Activated naive CD4-positive, alpha-beta T cell treated with anti-CD3 and anti-CD28 coated beads for 36 hours (primary cell): Measurements from ENCODE around the gene ATXN1. TPM values are rescaled to one million over a fixed set of nuclear protein-coding genes. Genes with fewer than 3 reads are reported as not detected.

ENCODE experiments used
- CTCF ChIA-PET: fragments of 350-600 bp; sonication (Branson Sonifier 250); formaldehyde crosslinking; loops from one replicate; lab custom pipeline; 2021; ENCODE audit warnings: antibody characterized with exemption; lab: Charles Lee
- DNase-seq: peaks from one replicate; pipeline ENCODE4 v3.0.0-alpha.2; 2020
- H3K27ac Mint-ChIP-seq: one replicate; pipeline ENCODE4 v1.8.0; 2021; ENCODE audit warnings: mild to moderate bottlenecking, mixed read lengths
- H3K27me3 Mint-ChIP-seq: one replicate; pipeline ENCODE4 v1.8.0; 2021; ENCODE audit warnings: low read depth, mixed read lengths
- H3K36me3 Mint-ChIP-seq: one replicate; pipeline ENCODE4 v1.8.0; 2021; ENCODE audit warnings: low read depth, mixed read lengths
- H3K4me1 Mint-ChIP-seq: one replicate; pipeline ENCODE4 v1.8.0; 2021; ENCODE audit warnings: low read depth, mixed read lengths
- H3K4me3 Mint-ChIP-seq: one replicate; pipeline ENCODE4 v1.8.0; 2021; ENCODE audit warnings: mild to moderate bottlenecking, moderate library complexity, mixed read lengths
- H3K9me3 Mint-ChIP-seq: one replicate; pipeline ENCODE4 v1.8.0; 2021; ENCODE audit warnings: mixed read lengths
- intact Hi-C: fragments of 100-400 bp; cut with micrococcal nuclease; formaldehyde crosslinking; loops from one replicate; pipeline ENCODE4 v1.15.1; 2023
- total RNA-seq, 2 experiments: library from RNA; stranded (reverse); gene quantifications; one replicate each; pipeline ENCODE4 v1.2.3, GENCODE V29; 2021

ATXN1 gene
- total RNA-seq, 2 experiments from 2014 or later = 9.4 to 12.7 TPM

- Mint-ChIP-seq H3K36me3 (peaks cover 3% of the 10 kb centered on the region), H3K27ac (no peak overlapping the region), H3K4me1 (peaks cover 16% of the 10 kb centered on the region), H3K4me3 (no peak overlapping the region), H3K9me3 (no peaks in the 10 kb centered on the region), H3K27me3 (no peaks in the 10 kb centered on the region)
- CTCF ChIA-PET = no interaction called here
- DNase-seq = no peak
- intact Hi-C loops = no loop called here
These were observed 24.1 kb downstream of the ATXN1 start for GRCh38 chr6:16736856-16737775.

GRCh38 chr6:16735014-16735413, 26.2 kb downstream of the ATXN1 start:
- no peak overlapping the region for H3K27ac Mint-ChIP-seq
- intact Hi-C loops = no loop called here
- CTCF ChIA-PET = interaction anchor here (0.7 kb wide), 1 partner anchor 79 kb away, joined by 3 read pairs; no protein-coding TSS in a partner anchor
- no peak for DNase-seq
- H3K27me3 Mint-ChIP-seq = no peaks in the 10 kb centered on the region
- H3K4me3 Mint-ChIP-seq = no peak overlapping the region
- H3K36me3 Mint-ChIP-seq = peaks cover 3% of the 10 kb centered on the region
- peaks cover 25% of the 10 kb centered on the region for H3K4me1 Mint-ChIP-seq
- H3K9me3 Mint-ChIP-seq = no peaks in the 10 kb centered on the region

GRCh38 chr6:16733085-16733484, 28.2 kb downstream of the ATXN1 start:
- intact Hi-C loops = no loop called here
- H3K4me1 Mint-ChIP-seq = peaks cover 35% of the 10 kb centered on the region
- CTCF ChIA-PET = interaction anchor here (0.6 to 1.5 kb wide), 5 partner anchors 16 to 406 kb away, joined by 3 to 4 read pairs (median 4); no protein-coding TSS in a partner anchor
- H3K27me3 Mint-ChIP-seq = no peaks in the 10 kb centered on the region
- no peak overlapping the region for H3K27ac Mint-ChIP-seq
- DNase-seq = no peak
- no peaks in the 10 kb centered on the region for H3K9me3 Mint-ChIP-seq
- no peaks in the 10 kb centered on the region for H3K36me3 Mint-ChIP-seq
- no peak overlapping the region for H3K4me3 Mint-ChIP-seq

GRCh38 chr6:16731478-16732051, 29.7 kb downstream of the ATXN1 start:
- Mint-ChIP-seq H3K9me3 (no peaks in the 10 kb centered on the region), H3K36me3 (no peaks in the 10 kb centered on the region)

GRCh38 chr6:16730738-16731477, 30.4 kb downstream of the ATXN1 start:
- Mint-ChIP-seq H3K4me1 (peaks cover 41% of the 10 kb centered on the region), H3K36me3 (no peaks in the 10 kb centered on the region), H3K9me3 (no peaks in the 10 kb centered on the region), H3K27me3 (no peaks in the 10 kb centered on the region), H3K4me3 (no peak overlapping the region), H3K27ac (no peak overlapping the region)
- intact Hi-C loops = loop anchor here (2.0 kb wide), 2 partner anchors 18 to 28 kb away; no protein-coding TSS in a partner anchor
- CTCF ChIA-PET = interaction anchor here (0.6 to 1.3 kb wide), 5 partner anchors 15 to 612 kb away, joined by 3 to 5 read pairs (median 3); no protein-coding TSS in a partner anchor
- DNase-seq = no peak

More at GRCh38 chr6:16731478-16732051, 29.7 kb downstream of the ATXN1 start:
- Mint-ChIP-seq H3K27me3 (no peaks in the 10 kb centered on the region), H3K4me1 (peaks cover 35% of the 10 kb centered on the region), H3K27ac (no peak overlapping the region), H3K4me3 (no peak overlapping the region)
- CTCF ChIA-PET = interaction anchor here (0.6 to 1.5 kb wide), 9 partner anchors 15 to 611 kb away, joined by 3 to 5 read pairs (median 3); no protein-coding TSS in a partner anchor
- peak; percentile 40 for DNase-seq
- intact Hi-C loops = loop anchor here (2.0 kb wide), 2 partner anchors 19 to 27 kb away; no protein-coding TSS in a partner anchor

- Mint-ChIP-seq H3K9me3 (no peaks in the 10 kb centered on the region), H3K4me1 (peaks cover 52% of the 10 kb centered on the region), H3K36me3 (no peaks in the 10 kb centered on the region), H3K27me3 (no peaks in the 10 kb centered on the region), H3K4me3 (no peak overlapping the region), H3K27ac (no peak overlapping the region)
- intact Hi-C loops = loop anchor here (2.0 kb wide), 2 partner anchors 17 to 29 kb away; no protein-coding TSS in a partner anchor
- CTCF ChIA-PET = interaction anchor here (1.0 kb wide), 1 partner anchor 215 kb away, joined by 6 read pairs; no protein-coding TSS in a partner anchor
- DNase-seq = no peak
These were observed 31.5 kb downstream of the ATXN1 start for GRCh38 chr6:16729744-16730143.

- Mint-ChIP-seq H3K27ac (no peak overlapping the region), H3K27me3 (no peaks in the 10 kb centered on the region), H3K36me3 (no peaks in the 10 kb centered on the region), H3K9me3 (no peaks in the 10 kb centered on the region), H3K4me1 (peaks cover 55% of the 10 kb centered on the region), H3K4me3 (no peak overlapping the region)
- intact Hi-C loops = no loop called here
- no peak for DNase-seq
- CTCF ChIA-PET = interaction anchor here (1.0 kb wide), 1 partner anchor 215 kb away, joined by 6 read pairs; no protein-coding TSS in a partner anchor
These were observed 32.0 kb downstream of the ATXN1 start for GRCh38 chr6:16729183-16729691.

GRCh38 chr6:16728513-16729182, 32.6 kb downstream of the ATXN1 start:
- Mint-ChIP-seq H3K27me3 (no peaks in the 10 kb centered on the region), H3K27ac (no peak overlapping the region), H3K9me3 (no peaks in the 10 kb centered on the region), H3K4me1 (peaks cover 60% of the 10 kb centered on the region), H3K36me3 (no peaks in the 10 kb centered on the region), H3K4me3 (no peak overlapping the region)
- CTCF ChIA-PET = interaction anchor here (1.0 kb wide), 1 partner anchor 214 kb away, joined by 6 read pairs; no protein-coding TSS in a partner anchor
- intact Hi-C loops = no loop called here
- DNase-seq = no peak

- Mint-ChIP-seq H3K27ac (no peak overlapping the region), H3K4me1 (peaks cover 60% of the 10 kb centered on the region), H3K9me3 (no peaks in the 10 kb centered on the region), H3K36me3 (no peaks in the 10 kb centered on the region), H3K27me3 (no peaks in the 10 kb centered on the region), H3K4me3 (no peak overlapping the region)
- intact Hi-C loops = no loop called here
- no peak for DNase-seq
- CTCF ChIA-PET = interaction anchor here (1.1 kb wide), 1 partner anchor 36 kb away, joined by 3 read pairs; no protein-coding TSS in a partner anchor
These were observed 33.3 kb downstream of the ATXN1 start for GRCh38 chr6:16727996-16728395.

GRCh38 chr6:16725145-16725864, 36.0 kb downstream of the ATXN1 start:
- Mint-ChIP-seq H3K9me3 (no peaks in the 10 kb centered on the region), H3K4me3 (no peak overlapping the region), H3K4me1 (peaks cover 41% of the 10 kb centered on the region), H3K36me3 (no peaks in the 10 kb centered on the region), H3K27me3 (no peaks in the 10 kb centered on the region), H3K27ac (no peak overlapping the region)
- CTCF ChIA-PET = interaction anchor here (0.8 to 2.1 kb wide), 4 partner anchors 10 to 207 kb away, joined by 3 to 5 read pairs (median 4); no protein-coding TSS in a partner anchor
- no peak for DNase-seq
- intact Hi-C loops = no loop called here
